BE2C (cell line): Measurements from ENCODE around the gene DNAJC6.

Experiments
- DNase-seq: peaks from one replicate; pipeline ENCODE4 v3.0.0-alpha.2; 2020
- H3K27me3 ChIP-seq: fragments of 250-450 bp; sonication (Bioruptor Pico); 2 replicates; pipeline ENCODE4 v1.5.1; 2020; ENCODE audit warnings: mild to moderate bottlenecking
- H3K36me3 ChIP-seq: fragments of 250-450 bp; sonication (Bioruptor Pico); 2 replicates; pipeline ENCODE4 v1.5.1; 2020; ENCODE audit warnings: mild to moderate bottlenecking
- H3K4me1 ChIP-seq: fragments of 250-450 bp; sonication (Bioruptor Pico); 2 replicates; pipeline ENCODE4 v1.5.1; 2020
- H3K4me3 ChIP-seq: 2 replicates; pipeline ENCODE4 v1.5.1; 2011; ENCODE audit warnings: low read depth, low read length
- H3K9me3 ChIP-seq: fragments of 250-450 bp; sonication (Bioruptor Pico); 2 replicates; pipeline ENCODE4 v1.5.1; 2020
- CTCF ChIP-seq: IDR thresholded peaks from 2 replicates; pipeline ENCODE4 v1.5.1; 2012; ENCODE audit warnings: mild to moderate bottlenecking, low read depth, low read length

The DNAJC6 gene

DNA sequence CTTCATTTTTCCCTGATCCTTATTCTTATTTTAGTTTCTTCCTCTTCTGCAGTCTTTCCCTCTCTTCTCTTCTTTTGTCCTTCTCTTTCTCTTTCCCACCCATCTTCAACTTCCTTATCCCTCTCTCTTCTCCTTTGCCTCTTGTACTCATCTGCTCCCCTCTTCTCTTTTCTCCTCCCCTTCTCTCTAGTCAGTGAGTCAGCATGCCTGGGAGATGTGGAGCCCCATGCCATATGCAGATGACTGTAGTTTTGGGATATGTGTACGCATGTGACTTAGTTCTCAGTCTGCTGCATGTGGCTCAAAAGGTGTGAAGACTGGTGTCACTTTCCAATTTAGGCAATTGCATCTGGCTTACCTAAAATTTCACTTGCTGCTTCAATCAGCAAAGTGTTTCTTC, 10.4 kb downstream of the DNAJC6 start:
- Histone ChIP-seq H3K9me3 (no peaks in the 10 kb centered on the region), H3K4me3 (no peak overlapping the region), H3K36me3 (no peaks in the 10 kb centered on the region), H3K27me3 (no peaks in the 10 kb centered on the region), H3K4me1 (0 out of 2 replicates have a peak, but pooled peaks cover 6% of the 10 kb centered on the region)
- TF ChIP-seq CTCF: no peak
- no peak for DNase-seq

- no peak for TF ChIP-seq CTCF
- H3K4me3 ChIP-seq: no peak overlapping the region
- no peaks in the 10 kb centered on the region for H3K9me3 ChIP-seq
- no peaks in the 10 kb centered on the region for H3K36me3 ChIP-seq
- 0 out of 2 replicates have a peak, but pooled peaks cover 6% of the 10 kb centered on the region for H3K4me1 ChIP-seq
- H3K27me3 ChIP-seq: no peaks in the 10 kb centered on the region
- DNase-seq: no peak
Observed at GRCh38 chr1:65321879-65322278, 12.5 kb downstream of the DNAJC6 start.

- no peaks in the 10 kb centered on the region for H3K36me3 ChIP-seq
- no peak overlapping the region for H3K4me3 ChIP-seq
- H3K27me3 ChIP-seq: no peaks in the 10 kb centered on the region
- no peak for DNase-seq
- no peaks in the 10 kb centered on the region for H3K9me3 ChIP-seq
- H3K4me1 ChIP-seq: 0 out of 2 replicates have a peak, but pooled peaks cover 6% of the 10 kb centered on the region
- TF ChIP-seq CTCF: no peak
Observed at GRCh38 chr1:65323246-65323645, 13.9 kb downstream of the DNAJC6 start.

GRCh38 chr1:65330021-65330420, 20.7 kb downstream of the DNAJC6 start:
- Histone ChIP-seq H3K9me3 (no peaks in the 10 kb centered on the region), H3K36me3 (no peaks in the 10 kb centered on the region), H3K4me1 (no peaks in the 10 kb centered on the region), H3K4me3 (no peak overlapping the region), H3K27me3 (no peaks in the 10 kb centered on the region)
- no peak for DNase-seq
- no peak for TF ChIP-seq CTCF

GRCh38 chr1:65330822-65331221, 21.5 kb downstream of the DNAJC6 start:
- DNase-seq: no peak
- Histone ChIP-seq H3K36me3 (no peaks in the 10 kb centered on the region), H3K4me3 (no peak overlapping the region), H3K4me1 (no peaks in the 10 kb centered on the region), H3K27me3 (no peaks in the 10 kb centered on the region), H3K9me3 (no peaks in the 10 kb centered on the region)
- no peak for TF ChIP-seq CTCF

DNA sequence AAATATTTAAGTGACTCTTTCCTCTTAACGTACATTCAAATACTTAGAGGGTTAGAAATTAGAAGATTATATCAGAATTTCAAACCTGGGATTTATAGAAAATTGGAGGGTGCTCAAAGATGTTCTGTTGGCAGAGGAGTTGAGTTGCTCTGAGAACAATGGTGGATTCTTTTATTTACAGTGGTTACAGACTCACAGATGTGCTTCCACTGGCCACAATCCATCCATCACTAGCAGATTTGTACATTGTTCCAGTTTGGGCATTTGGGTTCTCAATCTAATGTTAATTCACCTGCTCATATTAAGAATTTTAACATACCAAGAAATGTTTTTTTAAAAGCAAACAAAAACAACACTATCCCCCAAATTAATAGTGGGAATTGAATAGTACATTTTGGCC, 23.5 kb downstream of the DNAJC6 start:
- Histone ChIP-seq H3K9me3 (no peaks in the 10 kb centered on the region), H3K4me1 (no peaks in the 10 kb centered on the region), H3K4me3 (no peak overlapping the region), H3K27me3 (no peaks in the 10 kb centered on the region), H3K36me3 (no peaks in the 10 kb centered on the region)
- TF ChIP-seq CTCF: no peak
- no peak for DNase-seq
